22Rv1 (cell line): ENCODE measurements around the gene ANK3.

ENCODE experiments used
- ZFX ChIP-seq: fragments of 450-650 bp; IDR thresholded peaks from 2 replicates; pipeline ENCODE4 v1.6.1; 2017; ENCODE audit warnings: antibody characterized with exemption, borderline replicate concordance
- TF ChIP-seq, protein P1 (sequence below): fragments of 450-650 bp; IDR thresholded peaks from 2 replicates; pipeline ENCODE4 v1.5.1; 2017; ENCODE audit warnings: mild to moderate bottlenecking

DNA sequence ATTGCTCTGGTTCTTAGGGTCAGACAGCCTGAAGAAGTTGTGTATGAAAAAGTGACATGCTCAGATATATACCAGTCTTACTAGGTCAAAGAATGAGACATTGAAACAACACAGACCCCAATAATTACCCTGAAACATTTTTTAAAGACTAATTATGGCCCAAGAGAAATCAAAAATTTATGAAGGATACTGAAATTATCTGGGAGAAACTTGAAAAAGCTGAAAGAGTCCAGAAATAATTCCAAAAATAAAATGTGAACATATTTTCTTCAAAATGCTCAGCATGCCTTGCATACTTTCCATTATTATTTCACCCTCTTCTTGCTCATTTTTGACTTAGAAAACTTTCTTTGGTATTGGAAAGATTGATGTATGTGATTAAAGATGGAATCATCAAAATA is 284.4 kb downstream of the ANK3 start:
- no peak for TF ChIP-seq ZFX
- TF ChIP-seq, protein P1, sequence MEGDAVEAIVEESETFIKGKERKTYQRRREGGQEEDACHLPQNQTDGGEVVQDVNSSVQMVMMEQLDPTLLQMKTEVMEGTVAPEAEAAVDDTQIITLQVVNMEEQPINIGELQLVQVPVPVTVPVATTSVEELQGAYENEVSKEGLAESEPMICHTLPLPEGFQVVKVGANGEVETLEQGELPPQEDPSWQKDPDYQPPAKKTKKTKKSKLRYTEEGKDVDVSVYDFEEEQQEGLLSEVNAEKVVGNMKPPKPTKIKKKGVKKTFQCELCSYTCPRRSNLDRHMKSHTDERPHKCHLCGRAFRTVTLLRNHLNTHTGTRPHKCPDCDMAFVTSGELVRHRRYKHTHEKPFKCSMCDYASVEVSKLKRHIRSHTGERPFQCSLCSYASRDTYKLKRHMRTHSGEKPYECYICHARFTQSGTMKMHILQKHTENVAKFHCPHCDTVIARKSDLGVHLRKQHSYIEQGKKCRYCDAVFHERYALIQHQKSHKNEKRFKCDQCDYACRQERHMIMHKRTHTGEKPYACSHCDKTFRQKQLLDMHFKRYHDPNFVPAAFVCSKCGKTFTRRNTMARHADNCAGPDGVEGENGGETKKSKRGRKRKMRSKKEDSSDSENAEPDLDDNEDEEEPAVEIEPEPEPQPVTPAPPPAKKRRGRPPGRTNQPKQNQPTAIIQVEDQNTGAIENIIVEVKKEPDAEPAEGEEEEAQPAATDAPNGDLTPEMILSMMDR, result no peak
